Ovary (tissue), 3 donors: ENCODE results near the gene ARHGAP33.

Experiments used
- CTCF ChIP-seq, 3 donors: fragments of 450-650 bp in 2 of 3; fragments of 200-600 bp in 1 of 3; IDR thresholded peaks; one replicate each; pipeline versions ENCODE4 v1.5.1 to v1.8.0; 2016 to 2022; ENCODE audit warnings: antibody characterized with exemption in 3 of 3, mild to moderate bottlenecking in 1 of 3
- POLR2A ChIP-seq: fragments of 450-650 bp; IDR thresholded peaks from one replicate; pipeline ENCODE4 v1.6.1; 2017; ENCODE audit warnings: antibody characterized with exemption, mild to moderate bottlenecking, moderate library complexity
- donor health status: DM: no; HTN: no; CAD: no.

GRCh38 chr19:35733180-35734125 lies 41.9 kb upstream of the ARHGAP33 start:
- TF ChIP-seq CTCF (IDR thresholded peaks at IDR 0.05) (no peak), POLR2A (no peak)
